Measurements from ENCODE around the gene THOC7. TPM values are rescaled to one million over a fixed set of nuclear protein-coding genes. Genes with fewer than 3 reads are reported as not detected.

The THOC7 gene
- total and polyA plus RNA-seq, 12 donors = 71.3 to 204 (median 79.4) TPM

GRCh38 chr3:63872135-63872924 is 8.7 kb upstream of the THOC7 start:
- Histone ChIP-seq H3K36me3 (peaks cover 0 to 2% (median 0%) of the 10 kb centered on the region in 9 donors), H3K4me3 (no peak overlapping the region), H3K27ac (no peak overlapping the region), H3K9me3 (no peaks in the 10 kb centered on the region), H3K4me1 (peaks cover 0 to 44% (median 17%) of the 10 kb centered on the region in 9 donors), H3K27me3 (no peaks in the 10 kb centered on the region)
- DNase-seq (no peak), ATAC-seq (no peak)
- no peak for TF ChIP-seq CTCF (IDR thresholded peaks at IDR 0.05)
- intact Hi-C loops (cut with DNase I) = loop anchor here in 1 of 10 donors (5.0 kb wide), 1 partner anchor 35 kb away; no protein-coding TSS in a partner anchor
- WGBS, 2 donors = 94 to 100% methylated on average over 2 of the region's 2 CpGs

GRCh38 chr3:63870615-63871005 is 7.0 kb upstream of the THOC7 start:
- intact Hi-C loops (cut with DNase I) = loop anchor here in 1 of 10 donors (5.0 kb wide), 1 partner anchor 37 kb away; no protein-coding TSS in a partner anchor
- Histone ChIP-seq H3K27me3 (no peaks in the 10 kb centered on the region), H3K4me1 (peaks cover 0 to 41% (median 2%) of the 10 kb centered on the region in 9 donors), H3K9me3 (no peaks in the 10 kb centered on the region), H3K4me3 (no peak overlapping the region), H3K27ac (no peak overlapping the region), H3K36me3 (peaks cover 0 to 16% (median 0%) of the 10 kb centered on the region in 9 donors)
- DNase-seq (no peak), ATAC-seq (no peak)
- TF ChIP-seq CTCF (IDR thresholded peaks at IDR 0.05) = no peak
- WGBS, 2 donors = 56 to 59% methylated on average over 2 of the region's 2 CpGs

GRCh38 chr3:63869940-63870614 is 6.5 kb upstream of the THOC7 start:
- Histone ChIP-seq H3K9me3 (no peaks in the 10 kb centered on the region), H3K36me3 (peaks cover 0 to 16% (median 0%) of the 10 kb centered on the region in 9 donors), H3K4me3 (no peak overlapping the region), H3K4me1 (peaks cover 0 to 43% (median 3%) of the 10 kb centered on the region in 9 donors), H3K27me3 (no peaks in the 10 kb centered on the region), H3K27ac (no peak overlapping the region)
- 87% methylated on average over 3 of the region's 3 CpGs for WGBS, 2 donors
- no peak for TF ChIP-seq CTCF (IDR thresholded peaks at IDR 0.05)
- intact Hi-C loops (cut with DNase I) = loop anchor here in 5 of 10 donors (5.0 to 10.0 kb wide), 3 partner anchors 37 to 125 kb away; partner anchors contain the start of gene SCAANT1 (in 2 of the 5)
- DNase-seq = no peak
- ATAC-seq = no peak

DNA sequence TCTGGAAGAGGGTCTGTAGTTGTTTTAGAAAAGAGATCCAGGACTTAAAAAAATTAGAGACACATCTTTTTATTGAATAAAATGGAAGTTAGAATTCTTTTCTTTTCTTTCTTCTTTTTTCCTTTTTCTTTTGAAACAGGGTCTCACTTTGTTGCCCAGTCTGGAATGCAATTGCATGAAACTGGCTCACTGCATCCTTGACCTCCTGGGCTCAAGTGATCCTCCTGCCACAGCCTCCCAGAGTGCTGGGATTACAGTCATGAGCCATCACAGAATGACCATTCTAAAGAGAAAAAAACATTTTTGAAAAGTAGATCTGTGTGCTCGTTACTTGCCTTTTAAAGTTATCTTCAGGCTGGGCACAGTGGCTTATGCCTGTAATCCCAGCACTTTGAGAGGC is 3.6 kb upstream of the THOC7 start:
- intact Hi-C loops (cut with DNase I) = loop anchor here in 5 of 10 donors (5.0 to 10.0 kb wide), 3 partner anchors 40 to 128 kb away; partner anchors contain the start of gene SCAANT1 (in 2 of the 5)
- Histone ChIP-seq H3K36me3 (peaks cover 0 to 16% (median 0%) of the 10 kb centered on the region in 9 donors), H3K4me3 (no peak overlapping the region), H3K27me3 (no peaks in the 10 kb centered on the region), H3K9me3 (no peaks in the 10 kb centered on the region), H3K4me1 (peaks cover 0 to 43% (median 16%) of the 10 kb centered on the region in 9 donors), H3K27ac (no peak overlapping the region)
- ATAC-seq = no peak
- 98% methylated on average over 1 of the region's 1 CpG for WGBS, 2 donors
- TF ChIP-seq CTCF (IDR thresholded peaks at IDR 0.05) = no peak
- DNase-seq = no peak
